ENCODE measurements around the gene CLASRP. TPM values are rescaled to one million over a fixed set of nuclear protein-coding genes. Genes with fewer than 3 reads are reported as not detected.

CLASRP gene
- total RNA-seq, 2 donors from 2014 or later = 40.2 to 64.9 TPM

- no peak for DNase-seq
- intact Hi-C loops (cut with DNase I) = no loop called here
- H3K9me3 ChIP-seq = no peaks in the 10 kb centered on the region
- H3K27me3 ChIP-seq = no peaks in the 10 kb centered on the region
- no peak for ATAC-seq
- H3K36me3 ChIP-seq (replicated peaks in 1 of 2; ENCODE audit: insufficient read depth in 1 of 2, low read depth in 2 of 2) = peaks cover 32 to 40% of the 10 kb centered on the region in 2 donors
- no peaks in the 10 kb centered on the region for H3K4me1 ChIP-seq
- H3K4me3 ChIP-seq = no peak overlapping the region
- WGBS, 2 donors = 91 to 95% methylated on average over 48 to 51 of the region's 85 CpGs
- no peak overlapping the region for H3K27ac ChIP-seq
- no peak for TF ChIP-seq CTCF (IDR thresholded peaks at IDR 0.05)
- TF ChIP-seq POLR2A (IDR thresholded peaks at IDR 0.05) = no peak
Measured at GRCh38 chr19:45063851-45064801, 25.3 kb downstream of the CLASRP start.

GRCh38 chr19:45066921-45067661 is 28.2 kb downstream of the CLASRP start:
- no peak for TF ChIP-seq CTCF (IDR thresholded peaks at IDR 0.05)
- Histone ChIP-seq H3K4me3 (no peak overlapping the region), H3K27me3 (no peaks in the 10 kb centered on the region), H3K27ac (no peak overlapping the region), H3K36me3 (replicated peaks in 1 of 2; ENCODE audit: insufficient read depth in 1 of 2, low read depth in 2 of 2) (peaks cover 17 to 34% of the 10 kb centered on the region in 2 donors), H3K9me3 (no peaks in the 10 kb centered on the region), H3K4me1 (no peaks in the 10 kb centered on the region)
- no peak for ATAC-seq
- WGBS, 2 donors = 93% methylated on average over 21 to 36 of the region's 38 CpGs
- no peak for DNase-seq
- intact Hi-C loops (cut with DNase I) = no loop called here

- H3K4me1 ChIP-seq = no peaks in the 10 kb centered on the region
- H3K27ac ChIP-seq = no peak overlapping the region
- H3K9me3 ChIP-seq = no peaks in the 10 kb centered on the region
- no peaks in the 10 kb centered on the region for H3K27me3 ChIP-seq
- DNase-seq (no peak), ATAC-seq (no peak)
- TF ChIP-seq CTCF (IDR thresholded peaks at IDR 0.05) (no peak), POLR2A (IDR thresholded peaks at IDR 0.05) (no peak)
- H3K36me3 ChIP-seq (replicated peaks in 1 of 2; ENCODE audit: insufficient read depth in 1 of 2, low read depth in 2 of 2) = peaks cover 17 to 34% of the 10 kb centered on the region in 2 donors
- H3K4me3 ChIP-seq = no peak overlapping the region
- intact Hi-C loops (cut with DNase I) = no loop called here
- 80 to 88% methylated on average over 8 of the region's 10 CpGs for WGBS, 2 donors
Measured at GRCh38 chr19:45068041-45068440, 29.2 kb downstream of the CLASRP start.

- 82 to 87% methylated on average over 13 of the region's 13 CpGs for WGBS, 2 donors
- H3K4me3 ChIP-seq = no peak overlapping the region
- no peak for TF ChIP-seq CTCF (IDR thresholded peaks at IDR 0.05)
- TF ChIP-seq POLR2A (IDR thresholded peaks at IDR 0.05) = no peak
- intact Hi-C loops (cut with DNase I) = no loop called here
- H3K9me3 ChIP-seq = no peaks in the 10 kb centered on the region
- H3K4me1 ChIP-seq = no peaks in the 10 kb centered on the region
- DNase-seq = no peak
- peak; percentile 18 for ATAC-seq
- no peaks in the 10 kb centered on the region for H3K27me3 ChIP-seq
- H3K36me3 ChIP-seq (replicated peaks in 1 of 2; ENCODE audit: insufficient read depth in 1 of 2, low read depth in 2 of 2) = peaks cover 11 to 28% of the 10 kb centered on the region in 2 donors
- H3K27ac ChIP-seq = no peak overlapping the region
Measured at GRCh38 chr19:45069056-45069455, 30.2 kb downstream of the CLASRP start.
